ENCODE results near the gene MAPKAPK2. TPM values are rescaled to one million over a fixed set of nuclear protein-coding genes. Genes with fewer than 3 reads are reported as not detected.
A peak's percentile ranks its signal among the peaks of the same experiment; 100 is the strongest.

The MAPKAPK2 gene
- polyA plus RNA-seq, 12 donors: 52.6 to 81.0 (median 71.1) TPM; not detected in 1

DNA sequence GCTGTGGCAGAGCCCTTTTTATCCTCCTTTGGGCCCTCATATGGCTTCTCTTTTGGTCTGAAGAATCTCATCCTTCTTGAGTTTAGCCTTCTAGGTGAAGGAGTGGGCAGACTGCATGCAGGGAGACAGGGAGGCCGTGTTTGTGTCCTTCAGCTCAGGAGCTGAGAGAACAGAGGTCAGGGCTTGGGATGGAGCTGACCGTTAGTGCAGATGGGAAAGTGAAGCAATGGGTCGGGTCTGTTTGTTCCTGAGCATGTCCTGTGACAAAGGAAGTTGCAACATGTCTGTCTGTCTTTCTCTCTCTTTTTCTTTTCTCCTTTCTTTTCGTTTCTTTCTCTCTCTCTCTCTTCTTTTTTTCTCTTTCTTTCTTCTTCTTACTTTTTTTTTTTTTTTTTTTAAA, 14.9 kb downstream of the MAPKAPK2 start:
- DNase-seq: no peak

DNA sequence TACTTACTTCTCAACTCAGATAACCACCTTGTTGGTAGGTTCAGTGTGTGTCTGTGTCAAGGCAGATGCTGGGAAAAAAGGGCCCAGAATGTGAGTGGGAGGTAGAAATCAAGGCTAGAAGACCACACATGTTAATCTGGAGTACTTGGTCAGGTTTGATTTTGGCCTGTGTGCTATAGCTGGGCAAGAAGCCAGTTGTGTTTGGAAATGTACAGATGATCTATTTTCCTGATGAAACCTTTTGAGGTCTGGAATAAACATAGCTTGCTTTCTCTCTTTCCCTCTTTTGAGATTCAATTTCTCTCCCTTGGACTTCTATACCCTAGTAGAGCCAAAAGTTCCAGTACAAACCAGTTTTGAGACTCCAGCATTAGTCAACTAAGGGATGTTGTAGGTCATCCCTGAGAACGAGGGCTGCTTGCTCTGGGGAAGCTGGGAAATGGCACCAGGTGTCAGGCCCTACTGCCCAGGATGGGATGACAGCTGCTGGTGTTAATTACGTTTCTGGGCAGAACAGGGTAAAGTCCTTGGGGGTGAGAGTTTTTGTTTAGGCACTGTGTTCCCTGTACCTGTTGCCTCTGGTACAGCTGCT, 15.8 kb downstream of the MAPKAPK2 start:
- peak; percentile 68 for DNase-seq

DNA sequence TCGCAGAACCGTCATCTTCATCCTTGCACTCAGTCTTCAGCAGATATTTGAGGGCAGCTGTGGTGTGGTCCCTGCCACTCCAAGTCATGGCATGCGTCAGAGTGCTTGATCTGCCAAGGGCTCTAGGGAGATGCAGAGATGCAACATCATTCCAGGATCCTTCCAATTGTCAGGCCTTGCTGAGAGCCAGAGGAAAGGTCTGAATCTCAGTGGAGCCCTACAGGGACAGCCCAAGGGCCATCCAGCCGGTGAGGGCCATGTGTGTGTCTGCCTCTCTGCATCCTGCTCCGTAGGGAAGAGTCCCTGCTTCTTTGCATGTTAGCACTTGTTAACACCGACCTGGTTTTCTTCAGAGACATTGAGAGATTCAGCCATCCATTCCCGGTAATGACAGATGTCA, 17.6 kb downstream of the MAPKAPK2 start:
- no peak for DNase-seq

DNA sequence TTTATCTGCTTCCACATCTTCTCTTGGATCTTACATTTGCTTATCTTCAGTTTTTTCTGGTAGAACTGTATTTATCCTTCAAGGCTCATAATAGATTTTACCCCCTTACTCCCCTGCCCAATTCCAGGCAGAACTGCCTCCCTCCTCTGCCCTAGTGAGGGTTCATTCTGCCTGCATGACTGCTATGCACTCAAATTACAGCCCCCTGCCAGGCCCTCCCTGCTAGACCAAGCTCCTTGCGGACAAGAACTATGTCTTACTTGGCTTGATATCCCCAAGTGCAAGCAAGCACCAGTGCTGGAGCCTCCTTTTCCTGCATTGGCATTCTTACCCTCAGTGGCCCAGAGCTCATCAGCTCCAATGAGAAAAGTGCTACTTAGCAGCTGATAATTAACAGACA, 18.1 kb downstream of the MAPKAPK2 start:
- no peak for DNase-seq

DNA sequence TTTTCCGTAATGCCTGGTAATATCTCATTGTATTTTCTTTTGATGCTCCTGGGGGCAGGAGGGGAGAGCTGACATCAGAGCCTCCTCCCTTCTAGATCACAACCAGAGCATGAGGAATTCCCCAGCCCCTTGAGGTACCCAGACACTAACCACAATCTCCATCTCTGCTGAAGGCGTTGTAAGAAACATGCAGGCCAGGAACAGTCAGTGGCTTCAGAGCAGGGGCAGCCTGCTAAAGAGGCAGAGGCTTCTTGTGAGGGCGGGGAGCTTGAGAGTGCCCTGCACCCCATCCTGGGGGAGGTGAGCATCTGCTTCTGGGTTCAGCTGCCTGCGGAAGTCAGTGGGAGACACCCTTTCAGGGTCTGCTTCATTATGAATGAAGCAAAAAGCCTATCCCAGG, 19.0 kb downstream of the MAPKAPK2 start:
- DNase-seq: no peak

DNA sequence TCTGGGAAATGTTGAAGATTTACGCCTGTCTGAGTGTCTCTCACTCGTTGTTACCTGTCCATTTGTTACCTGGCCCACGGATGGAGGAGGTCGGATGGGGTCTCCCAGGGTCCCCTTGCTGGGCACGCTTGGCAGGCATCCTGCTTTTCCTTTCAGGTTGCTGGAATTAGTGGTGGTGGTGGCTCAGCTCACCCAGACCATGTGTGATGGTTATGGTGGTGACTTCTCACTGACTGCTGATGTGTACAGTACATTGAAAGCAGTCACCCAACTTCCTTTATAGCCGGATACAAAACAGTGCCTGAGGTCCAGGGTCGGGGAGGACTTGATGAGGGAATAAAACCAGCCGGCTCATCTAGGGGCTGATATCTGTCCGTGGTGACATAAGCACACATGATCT, 19.5 kb downstream of the MAPKAPK2 start:
- DNase-seq: no peak

DNA sequence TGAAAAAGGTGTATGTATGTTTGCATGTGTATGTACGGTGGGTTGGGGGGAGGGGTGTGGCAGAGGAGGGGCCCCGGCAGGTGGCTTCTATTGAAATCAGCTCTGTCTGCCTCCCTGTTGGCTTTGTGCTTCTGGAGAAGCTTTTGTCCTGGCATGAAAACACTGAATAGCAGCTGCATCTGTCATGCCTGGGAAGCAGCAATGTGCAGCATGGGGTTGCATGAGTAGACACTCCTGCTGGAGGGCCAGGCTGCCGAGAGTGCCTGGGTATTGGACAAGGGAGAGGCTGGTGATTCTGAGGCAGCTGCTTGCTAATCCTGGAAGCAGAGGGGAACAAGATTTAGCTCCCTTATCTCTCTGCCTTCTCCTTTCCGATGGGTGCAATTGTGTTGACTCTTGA, 20.5 kb downstream of the MAPKAPK2 start:
- peak; percentile 46 for DNase-seq

DNA sequence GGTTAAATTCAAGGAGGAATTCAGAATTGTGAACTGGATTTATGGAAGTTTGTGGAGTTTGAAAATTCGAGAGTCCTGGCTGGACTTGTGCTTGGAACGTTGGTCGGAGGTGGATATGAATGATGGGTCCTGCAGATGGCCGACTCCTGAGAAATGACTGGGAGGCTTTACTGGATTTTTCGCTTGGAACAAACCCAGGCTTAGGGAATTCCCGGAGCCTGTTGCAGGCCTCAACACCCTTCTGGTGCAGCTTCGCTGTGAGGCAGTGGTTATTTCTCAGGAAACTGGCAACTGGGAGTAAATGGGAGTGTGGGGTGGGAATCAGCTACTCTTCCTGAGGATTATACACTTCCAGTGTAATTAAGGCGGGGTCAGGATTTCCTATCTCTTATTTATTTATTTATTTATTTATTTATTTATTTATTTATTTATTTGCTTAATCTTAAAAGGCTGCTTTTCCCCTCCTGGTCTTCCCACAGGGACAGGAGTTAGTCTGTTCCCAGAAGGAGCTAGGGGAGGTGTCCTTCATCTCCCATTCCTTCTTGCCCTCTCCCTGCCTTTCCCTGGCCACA, 21.1 kb downstream of the MAPKAPK2 start:
- DNase-seq: peak; percentile 65

DNA sequence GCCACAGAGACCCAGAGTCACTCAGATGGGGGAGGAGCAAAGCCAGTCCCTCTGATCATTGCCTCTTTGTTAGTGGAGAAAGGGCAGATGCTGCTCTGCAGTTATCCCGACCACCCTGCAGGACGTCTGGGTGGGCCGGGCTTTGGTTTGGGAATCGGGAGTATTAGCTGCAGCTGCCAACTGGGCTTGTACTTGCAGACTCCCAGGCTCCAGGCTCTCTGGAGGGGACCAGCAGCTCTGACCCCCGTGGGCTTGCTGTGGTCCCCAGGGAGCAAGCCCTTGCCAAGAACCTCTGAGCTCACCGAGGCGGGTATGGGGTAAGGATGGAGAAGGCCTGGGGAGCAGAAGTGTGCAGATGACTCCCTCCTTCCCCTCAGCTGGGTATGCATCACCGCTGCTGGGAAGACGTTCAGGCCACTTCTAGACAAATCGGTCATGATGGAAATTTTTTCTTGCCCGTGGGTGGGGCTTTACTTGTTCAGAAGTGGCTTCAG, 21.6 kb downstream of the MAPKAPK2 start:
- peak; percentile 31 for DNase-seq

DNA sequence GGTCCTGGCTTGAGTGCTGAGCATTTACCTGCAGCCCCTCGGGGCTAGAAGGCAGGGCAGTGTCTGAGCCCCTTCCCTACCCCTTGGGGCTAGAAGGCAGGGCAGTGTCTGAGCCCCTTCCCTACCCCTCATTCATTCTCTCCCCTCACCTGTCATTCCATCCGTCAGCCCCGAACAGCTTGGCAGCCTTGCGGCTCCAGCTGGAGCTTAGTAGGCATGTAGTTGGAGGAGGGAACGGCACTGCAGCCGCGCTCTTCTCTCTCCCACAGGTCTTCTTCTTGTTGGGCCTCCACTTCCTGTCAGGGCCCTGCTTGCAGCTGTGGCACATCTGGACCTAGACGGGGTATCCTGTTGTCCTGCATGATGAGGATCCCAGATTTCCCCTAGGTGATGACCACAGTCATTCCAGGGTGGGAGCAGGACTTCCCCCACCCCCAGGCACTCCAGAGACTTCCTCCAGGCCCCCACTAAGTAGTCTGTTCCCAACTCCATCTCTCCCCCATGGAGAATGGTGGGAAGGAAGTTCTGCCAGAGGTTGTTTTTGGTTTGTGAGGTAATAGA, 22.2 kb downstream of the MAPKAPK2 start:
- DNase-seq: no peak

DNA sequence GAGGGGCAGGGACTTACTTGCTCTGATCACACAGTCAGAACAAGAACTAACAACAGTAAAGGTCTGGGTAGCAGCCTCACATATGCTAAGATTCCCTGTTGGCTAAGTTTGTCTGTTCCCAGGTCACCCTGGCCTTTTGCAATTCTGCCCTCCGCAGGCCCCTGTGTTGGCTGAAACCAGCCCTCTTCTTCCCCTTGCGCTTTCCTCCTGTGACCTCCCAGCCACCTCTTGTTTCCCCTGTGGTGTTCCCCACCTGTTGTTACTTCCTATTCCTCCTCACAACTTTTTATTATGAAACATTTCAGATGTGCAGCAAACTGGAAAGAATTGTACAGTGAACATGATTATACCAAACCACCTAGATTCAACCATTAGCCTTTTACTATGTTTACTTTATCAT, 23.4 kb downstream of the MAPKAPK2 start:
- no peak for DNase-seq

DNA sequence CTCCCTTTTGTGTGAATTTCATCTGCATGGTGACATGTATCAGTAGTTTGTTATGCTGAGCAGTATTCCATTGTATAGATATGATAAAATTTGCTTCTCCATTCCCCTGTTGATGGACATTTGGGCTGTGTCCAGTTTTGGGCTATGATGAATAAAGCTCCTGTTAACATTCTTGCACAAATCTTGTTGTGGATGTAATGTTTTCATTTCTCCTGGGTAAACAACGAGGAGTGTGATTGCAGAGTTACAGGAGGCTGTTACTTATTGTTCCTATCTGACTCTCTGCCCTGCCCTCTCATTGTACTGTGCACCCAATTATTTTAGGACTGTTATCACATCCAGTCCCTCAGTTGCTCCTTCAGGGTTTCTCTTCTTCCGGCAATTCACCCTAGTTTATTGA, 24.2 kb downstream of the MAPKAPK2 start:
- no peak for DNase-seq

DNA sequence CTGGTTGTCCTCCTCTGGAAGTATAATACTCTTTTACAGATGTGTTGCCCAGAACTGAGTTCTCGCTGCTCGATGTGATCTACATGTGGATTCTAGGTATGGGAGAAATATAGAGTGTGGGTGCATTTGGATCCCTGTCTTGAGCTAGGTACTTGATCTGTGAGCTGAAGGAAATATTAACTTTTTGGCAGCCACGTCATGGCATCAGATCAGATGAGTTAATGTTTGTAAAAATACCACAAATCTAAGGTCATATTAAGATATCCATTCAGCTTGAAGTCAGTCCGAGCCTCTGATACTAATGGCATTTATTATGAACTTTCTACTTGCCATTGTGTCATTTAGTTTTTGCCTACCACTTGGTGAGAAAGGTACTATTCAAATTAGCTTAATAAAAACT, 24.6 kb downstream of the MAPKAPK2 start:
- DNase-seq: no peak

DNA sequence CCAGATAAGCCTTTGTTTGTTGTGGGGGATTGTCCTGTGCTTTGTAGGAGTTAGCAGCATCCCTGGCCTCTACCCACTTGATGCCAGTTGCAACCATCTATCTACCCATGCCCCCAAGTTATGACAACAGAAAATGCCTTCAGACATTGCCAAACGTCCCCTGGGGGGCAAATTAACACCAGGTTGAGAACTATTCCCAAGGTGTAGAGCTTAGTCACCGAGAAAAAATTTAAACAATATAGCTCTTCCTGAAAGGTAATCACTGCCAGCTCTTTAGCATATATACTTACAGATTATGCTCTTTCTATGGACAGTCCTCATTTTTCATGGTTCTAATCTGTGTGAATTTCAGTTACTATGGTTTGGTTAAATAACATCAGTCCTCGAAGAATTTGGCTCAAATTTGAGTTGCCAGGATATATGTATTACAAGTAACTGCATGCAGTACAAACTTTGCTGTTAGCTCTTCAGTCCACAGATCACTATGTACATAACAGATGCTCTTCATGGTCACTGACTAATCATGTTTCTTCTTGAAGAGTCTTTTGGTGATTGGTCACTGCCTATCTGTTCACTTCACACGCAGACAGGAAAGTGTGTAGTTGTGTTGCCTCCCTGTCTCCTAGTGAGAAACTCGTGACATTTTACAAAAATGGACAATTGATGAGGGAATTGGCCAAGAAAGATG, 25.2 kb downstream of the MAPKAPK2 start:
- no peak for DNase-seq

DNA sequence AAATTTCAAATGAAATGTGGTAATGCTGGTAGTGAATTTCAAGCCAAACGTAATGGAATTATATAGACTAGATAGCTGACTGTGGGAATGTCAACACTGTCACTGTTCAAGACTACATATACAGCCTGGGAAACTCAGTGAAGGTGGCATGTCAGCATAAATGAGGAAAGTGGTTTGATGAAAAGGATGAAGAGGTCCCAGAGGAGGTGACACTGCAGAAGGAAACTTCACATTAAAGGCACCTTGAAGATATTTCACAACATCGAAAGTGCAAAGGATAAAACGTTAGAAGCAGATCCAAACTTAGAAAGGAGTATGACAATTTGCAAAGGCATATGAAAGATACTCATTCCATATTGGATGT, 25.7 kb downstream of the MAPKAPK2 start:
- DNase-seq: no peak

DNA sequence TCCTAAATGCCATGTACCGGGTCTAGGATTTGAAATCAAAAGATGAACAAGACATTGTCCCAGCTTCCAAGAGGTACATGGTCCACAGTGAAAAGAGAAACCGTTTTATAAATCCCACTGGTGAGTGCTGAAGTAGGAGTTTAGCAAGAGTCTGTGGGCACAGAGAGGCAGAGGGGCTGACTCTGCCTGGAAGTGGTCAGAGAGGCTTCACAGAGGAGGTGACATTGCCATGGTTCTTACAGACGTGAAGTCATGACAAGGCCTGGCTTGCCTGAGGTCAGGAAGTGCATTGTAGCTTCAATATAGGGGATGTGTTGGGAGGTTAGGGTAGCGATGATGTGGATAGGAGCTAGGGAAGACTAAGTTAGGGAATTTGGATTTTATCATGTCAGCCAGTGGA, 28.4 kb downstream of the MAPKAPK2 start:
- DNase-seq: no peak

DNA sequence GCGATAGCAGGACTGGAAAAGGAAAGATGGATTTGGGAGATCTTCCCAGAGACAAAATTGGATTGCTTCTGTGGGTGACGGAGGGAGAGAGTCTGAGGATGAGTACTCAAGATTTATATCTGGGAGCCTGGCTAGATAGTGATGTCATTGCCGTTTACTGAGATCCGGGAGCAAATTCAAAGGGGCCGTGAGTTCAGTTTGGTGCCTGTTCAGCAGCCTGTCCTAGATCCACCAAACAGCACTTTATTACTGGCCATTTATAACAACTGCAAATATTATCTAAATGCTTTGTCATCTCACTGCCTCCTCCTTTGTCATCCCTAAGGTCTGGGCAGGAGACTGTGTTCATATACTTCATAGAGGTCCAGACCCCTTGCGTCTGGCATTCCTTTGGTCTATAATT, 29.2 kb downstream of the MAPKAPK2 start:
- no peak for DNase-seq

DNA sequence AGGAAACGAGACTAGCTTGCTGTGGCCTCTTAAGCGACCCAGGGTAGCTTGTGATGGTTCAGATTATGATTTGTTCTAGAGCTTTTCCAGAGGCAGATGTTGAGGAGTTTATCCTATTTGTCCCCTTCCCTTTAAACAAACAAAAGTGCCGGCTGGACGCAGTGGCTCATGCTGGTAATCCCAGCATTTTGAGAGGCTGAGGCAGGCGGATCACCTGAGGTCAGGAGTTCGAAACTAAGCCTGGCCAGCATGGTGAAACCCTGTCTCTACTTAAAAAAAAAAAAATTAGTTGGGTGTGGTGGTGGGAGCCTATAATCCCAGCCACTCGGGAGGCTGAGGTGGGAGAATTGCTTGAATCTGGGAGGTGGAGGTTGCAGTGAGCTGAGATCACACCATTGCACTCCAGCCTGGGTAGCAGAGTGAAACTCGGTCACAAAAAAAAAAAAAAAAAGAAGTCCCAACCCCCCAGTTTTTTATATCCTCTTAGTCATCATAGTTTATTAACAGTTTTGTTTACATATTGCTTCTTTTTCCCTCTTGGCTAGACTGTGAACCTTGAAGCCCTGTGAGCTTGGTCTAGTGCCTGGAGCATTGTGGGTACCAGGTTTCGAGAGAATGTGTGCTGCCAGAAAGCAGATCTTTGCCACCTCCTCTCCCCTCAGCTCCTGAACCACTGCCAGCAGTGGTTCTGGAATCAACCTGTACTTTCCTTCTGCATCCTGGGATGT, 29.8 kb downstream of the MAPKAPK2 start:
- no peak for DNase-seq

DNA sequence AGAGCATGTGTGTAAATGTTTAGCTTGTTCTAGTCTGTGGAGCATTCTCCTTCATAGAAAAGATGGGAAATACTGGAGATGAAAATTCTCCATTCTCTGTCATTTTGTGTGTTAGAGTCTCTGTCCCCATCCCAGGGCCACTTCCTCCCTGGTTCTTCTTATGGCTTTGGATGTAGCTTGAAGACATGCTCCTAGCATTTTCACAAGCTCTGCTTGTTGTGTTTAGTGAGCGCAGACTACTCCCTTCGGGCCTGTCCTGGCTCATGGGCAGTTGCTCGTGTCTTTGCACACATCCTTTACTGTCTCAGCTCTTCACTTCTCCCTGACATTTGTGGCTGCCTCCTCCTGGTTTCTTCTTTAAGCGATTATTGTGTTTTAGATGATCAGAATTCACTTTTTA, 30.4 kb downstream of the MAPKAPK2 start:
- DNase-seq: no peak

DNA sequence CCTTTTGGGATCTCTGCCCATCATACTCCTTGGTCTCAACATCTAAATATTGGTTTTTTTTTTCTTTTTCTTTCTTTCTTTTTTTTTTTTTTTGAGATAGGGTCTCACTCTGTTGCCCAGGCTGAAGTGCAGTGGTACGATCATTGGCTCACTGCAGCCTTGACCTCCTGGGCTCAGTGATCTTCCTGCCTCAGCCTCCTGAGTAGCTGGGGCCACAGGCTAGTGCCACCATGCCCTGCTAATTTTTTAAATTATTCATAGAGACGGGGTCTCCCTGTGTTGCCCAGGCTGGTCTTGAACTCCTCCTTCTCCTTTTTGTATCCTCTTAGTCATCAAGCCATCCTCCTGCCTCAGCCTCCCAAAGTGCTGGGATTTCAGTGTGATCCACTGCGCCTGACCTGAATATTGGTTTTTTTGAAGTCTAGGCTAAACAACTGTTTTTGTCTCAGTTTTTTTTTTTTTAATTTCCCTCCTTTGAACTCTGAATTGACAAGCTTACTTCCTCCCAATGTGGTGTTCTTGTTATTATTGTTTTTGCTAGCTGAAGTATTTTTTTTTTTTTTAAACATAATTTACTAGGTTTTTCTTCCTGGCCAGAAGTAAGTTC, 30.9 kb downstream of the MAPKAPK2 start:
- no peak for DNase-seq

DNA sequence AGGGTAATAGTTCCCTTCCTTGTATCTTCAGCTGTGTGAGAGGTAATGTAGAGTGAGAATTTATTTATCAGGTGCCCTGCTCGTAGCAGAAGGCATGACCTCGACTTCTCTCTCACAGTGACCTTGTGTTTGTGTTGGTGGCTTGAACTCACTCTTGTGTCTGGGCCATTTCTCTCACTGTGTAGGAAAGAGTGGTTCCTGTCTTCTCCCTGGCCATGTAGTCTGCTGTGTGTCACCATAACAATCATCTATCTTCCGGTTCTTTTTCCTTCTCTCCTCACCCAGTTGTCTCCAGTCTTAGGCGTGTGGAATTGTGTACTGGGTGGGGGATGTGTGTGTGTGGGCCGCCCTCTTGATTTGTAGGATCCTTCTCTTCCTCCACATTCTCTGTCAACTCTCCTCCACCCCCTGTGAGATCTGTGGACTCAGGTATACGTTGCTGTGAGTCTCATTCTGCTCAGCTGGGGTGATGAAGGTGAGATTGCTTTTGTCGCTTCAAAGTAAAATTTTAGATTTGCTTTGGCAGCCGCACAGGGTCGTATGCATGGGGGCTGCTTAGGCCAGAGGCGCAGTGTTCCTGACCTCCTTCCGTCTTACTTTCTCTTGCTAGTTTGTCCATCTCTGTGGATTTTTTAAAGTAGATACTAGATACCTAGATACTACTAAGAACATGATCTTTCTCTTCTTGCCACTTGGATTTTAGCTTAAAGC, 31.6 kb downstream of the MAPKAPK2 start:
- DNase-seq: no peak
